C4-2B (cell line): Measurements from ENCODE around the gene TADA1.

Source experiments
- H3K27ac ChIP-seq: fragments of 450-650 bp; 2 replicates; pipeline ENCODE4 v1.5.1; 2017
- CTCF ChIP-seq: fragments of 450-650 bp; conservative IDR thresholded peaks from 2 replicates; pipeline ENCODE4 v1.5.1; 2017; ENCODE audit warnings: mild to moderate bottlenecking
- ZFX ChIP-seq: fragments of 450-650 bp; IDR thresholded peaks from 2 replicates; pipeline ENCODE4 v1.6.1; 2017

TADA1 gene

GRCh38 chr1:166844791-166845190 lies 31.3 kb downstream of the TADA1 start:
- TF ChIP-seq ZFX: no peak
- no peak for TF ChIP-seq CTCF
- H3K27ac ChIP-seq: no peak overlapping the region

GRCh38 chr1:166843769-166844596 lies 32.1 kb downstream of the TADA1 start:
- no peak for TF ChIP-seq ZFX
- TF ChIP-seq CTCF: no peak
- H3K27ac ChIP-seq: no peak overlapping the region

GRCh38 chr1:166843322-166843721 lies 32.7 kb downstream of the TADA1 start:
- TF ChIP-seq CTCF: no peak
- TF ChIP-seq ZFX: no peak
- H3K27ac ChIP-seq: no peak overlapping the region

- H3K27ac ChIP-seq: peak overlapping the region; percentile 83
- TF ChIP-seq ZFX: no peak; the same call in 1 of the 2 replicates
- TF ChIP-seq CTCF: no peak; the same call in 1 of the 2 replicates
Measured at GRCh38 chr1:166840309-166841274, 35.5 kb downstream of the TADA1 start.

GRCh38 chr1:166839600-166840308 lies 36.3 kb downstream of the TADA1 start:
- H3K27ac ChIP-seq: peak overlapping the region; percentile 83
- TF ChIP-seq ZFX: no peak
- TF ChIP-seq CTCF: peak; percentile 54

- H3K27ac ChIP-seq: peak within 1 kb of the TSS; percentile 83
- TF ChIP-seq ZFX: peak; percentile 87
- no peak for TF ChIP-seq CTCF
Measured at GRCh38 chr1:166838766-166839599, 37.1 kb downstream of the TADA1 start, which contains the start of gene POGK. TSS of gene POGK (plus strand) at chr1:166839475. CDS start at chr1:166840957, 1,482 bp downstream.
